PC-3 (cell line): ENCODE data around the gene CYS1. TPM values are rescaled to one million over a fixed set of nuclear protein-coding genes. Genes with fewer than 3 reads are reported as not detected.

Experiments
- ATAC-seq: fragments of 200-7000 bp; cut with Tn5 transposase; 2 replicates; pipeline ENCODE4 v1.9.1; 2020; ENCODE audit warnings: mild to moderate bottlenecking, moderate library complexity
- BruUV-seq: library from RNA; stranded (reverse); fragments of 400-500 nt; replicated peaks from 2 replicates; lab custom pipeline; 2021; lab: Mats Ljungman, UMichigan
- CTCF ChIA-PET: fragments of 300-600 bp; sonication (Branson Sonifier 250); formaldehyde crosslinking; loops from one replicate; lab custom pipeline; 2022; ENCODE audit warnings: antibody characterized with exemption; lab: Charles Lee
- POLR2A ChIA-PET: fragments of 300-600 bp; sonication (Branson Sonifier 250); formaldehyde crosslinking; loops from one replicate; lab custom pipeline; 2022; ENCODE audit warnings: antibody characterized with exemption; ENCODE audit not compliant: unreplicated experiment; lab: Charles Lee
- DNase-seq: peaks from one replicate; pipeline ENCODE4 v3.0.0-alpha.2; 2015
- H2AFZ ChIP-seq: fragments of 300-600 bp; sonication (generic); 2 replicates; pipeline ENCODE4 v1.6.0; 2016; ENCODE audit warnings: antibody characterized with exemption, low read length
- H3F3A ChIP-seq: fragments of 300-600 bp; sonication (generic); one replicate; pipeline ENCODE4 v1.6.0; 2017; ENCODE audit warnings: antibody characterized with exemption, low read length, control low read depth, mild to moderate bottlenecking; ENCODE audit not compliant: unreplicated experiment
- H3K27ac ChIP-seq: fragments of 300-600 bp; sonication (generic); 2 replicates; pipeline ENCODE4 v1.5.1; 2016; ENCODE audit warnings: mild to moderate bottlenecking, low read length
- H3K27me3 ChIP-seq: fragments of 300-600 bp; sonication (generic); 2 replicates; pipeline ENCODE4 v1.6.1; 2016; ENCODE audit warnings: low read length, mixed read lengths
- H3K36me3 ChIP-seq: fragments of 300-600 bp; sonication (generic); 2 replicates; pipeline ENCODE4 v1.6.1; 2016; ENCODE audit warnings: low read depth, mixed run types, low read length, mixed read lengths
- H3K4me1 ChIP-seq: fragments of 300-600 bp; sonication (generic); 2 replicates; pipeline ENCODE4 v1.5.1; 2016; ENCODE audit warnings: low read length; ENCODE audit not compliant: insufficient read depth
- H3K4me2 ChIP-seq: fragments of 300-600 bp; sonication (generic); 2 replicates; pipeline ENCODE4 v1.6.0; 2016; ENCODE audit warnings: low read length
- H3K4me3 ChIP-seq: fragments of 300-600 bp; sonication (generic); 2 replicates; pipeline ENCODE4 v1.5.1; 2016; ENCODE audit warnings: mild to moderate bottlenecking, low read length, mixed read lengths
- H3K79me2 ChIP-seq: fragments of 300-600 bp; sonication (generic); 2 replicates; pipeline ENCODE4 v1.6.1; 2017; ENCODE audit warnings: low read length, mixed read lengths
- H3K9ac ChIP-seq: fragments of 300-600 bp; sonication (generic); 2 replicates; pipeline ENCODE4 v1.6.0; 2016; ENCODE audit warnings: mild to moderate bottlenecking, low read length
- H3K9me2 ChIP-seq: fragments of 300-600 bp; sonication (generic); replicated peaks from 2 replicates; pipeline ENCODE4 v1.6.1; 2016; ENCODE audit warnings: mixed run types, low read length, mixed read lengths
- H3K9me3 ChIP-seq: fragments of 300-600 bp; sonication (generic); 2 replicates; pipeline ENCODE4 v1.6.1; 2016; ENCODE audit warnings: low read length, mixed read lengths
- H4K20me1 ChIP-seq: fragments of 300-600 bp; sonication (generic); 2 replicates; pipeline ENCODE4 v1.6.1; 2016; ENCODE audit warnings: low read length, mixed read lengths
- EZH2 ChIP-seq: fragments of 300-600 bp; sonication (generic); IDR thresholded peaks from one replicate; pipeline ENCODE4 v1.6.1; 2017; ENCODE audit warnings: antibody characterized with exemption, mild to moderate bottlenecking, low read length; ENCODE audit not compliant: unreplicated experiment
- EZH2phosphoT487 ChIP-seq: fragments of 300-600 bp; sonication (generic); IDR thresholded peaks from 2 replicates; pipeline ENCODE4 v1.6.1; 2018; ENCODE audit warnings: mild to moderate bottlenecking, antibody characterized with exemption, low read length, borderline replicate concordance
- intact Hi-C: fragments of 100-400 bp; cut with micrococcal nuclease; formaldehyde crosslinking; loops from 2 replicates; pipeline ENCODE4 v1.9.0; 2023
- total RNA-seq: library from RNA; depleted of rRNA; stranded (reverse); fragments of >200 nt; gene quantifications from 2 replicates; pipeline ENCODE4 v1.2.3, GENCODE V29; 2014
- TF ChIP-seq, protein P1 (sequence below): fragments of 300-600 bp; sonication (generic); conservative IDR thresholded peaks from 2 replicates; pipeline ENCODE4 v1.5.1; 2017; ENCODE audit warnings: antibody characterized with exemption, low read depth, mild to moderate bottlenecking, low read length

CYS1 gene
- total RNA-seq, 1 experiment from 2014 or later = 0.15 TPM

- Histone ChIP-seq H3K36me3 (peaks cover 10% of the 10 kb centered on the region), H2AFZ (no peak overlapping the region), H4K20me1 (no peaks in the 10 kb centered on the region), H3K4me1 (no peaks in the 10 kb centered on the region), H3K4me2 (no peak overlapping the region), H3K9me2 (no peaks in the 10 kb centered on the region), H3K79me2 (no peaks in the 10 kb centered on the region), H3K9ac (no peak overlapping the region), H3F3A (no peaks in the 10 kb centered on the region), H3K27ac (no peak overlapping the region), H3K27me3 (no peaks in the 10 kb centered on the region), H3K4me3 (no peak overlapping the region), H3K9me3 (no peaks in the 10 kb centered on the region)
- no TSS peak for BruUV-seq
- ChIA-PET POLR2A (interaction anchor here (0.6 kb wide), 1 partner anchor 1806 kb away, joined by 3 read pairs; no protein-coding TSS in a partner anchor), CTCF (interaction anchor here (0.6 to 1.1 kb wide), 2 partner anchors 186 to 287 kb away, joined by 3 read pairs; no protein-coding TSS in a partner anchor)
- TF ChIP-seq EZH2phosphoT487 (no peak), EZH2 (no peak)
- TF ChIP-seq, protein P1, sequence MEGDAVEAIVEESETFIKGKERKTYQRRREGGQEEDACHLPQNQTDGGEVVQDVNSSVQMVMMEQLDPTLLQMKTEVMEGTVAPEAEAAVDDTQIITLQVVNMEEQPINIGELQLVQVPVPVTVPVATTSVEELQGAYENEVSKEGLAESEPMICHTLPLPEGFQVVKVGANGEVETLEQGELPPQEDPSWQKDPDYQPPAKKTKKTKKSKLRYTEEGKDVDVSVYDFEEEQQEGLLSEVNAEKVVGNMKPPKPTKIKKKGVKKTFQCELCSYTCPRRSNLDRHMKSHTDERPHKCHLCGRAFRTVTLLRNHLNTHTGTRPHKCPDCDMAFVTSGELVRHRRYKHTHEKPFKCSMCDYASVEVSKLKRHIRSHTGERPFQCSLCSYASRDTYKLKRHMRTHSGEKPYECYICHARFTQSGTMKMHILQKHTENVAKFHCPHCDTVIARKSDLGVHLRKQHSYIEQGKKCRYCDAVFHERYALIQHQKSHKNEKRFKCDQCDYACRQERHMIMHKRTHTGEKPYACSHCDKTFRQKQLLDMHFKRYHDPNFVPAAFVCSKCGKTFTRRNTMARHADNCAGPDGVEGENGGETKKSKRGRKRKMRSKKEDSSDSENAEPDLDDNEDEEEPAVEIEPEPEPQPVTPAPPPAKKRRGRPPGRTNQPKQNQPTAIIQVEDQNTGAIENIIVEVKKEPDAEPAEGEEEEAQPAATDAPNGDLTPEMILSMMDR = no peak
- ATAC-seq (no peak; the same call in 1 of the 2 replicates), DNase-seq (no peak)
- intact Hi-C loops = no loop called here
Observed at GRCh38 chr2:10057231-10058107, 22.7 kb downstream of the CYS1 start.

- no peaks in the 10 kb centered on the region for H3K9me3 ChIP-seq
- H3K4me3 ChIP-seq = no peak overlapping the region
- H3K4me2 ChIP-seq = no peak overlapping the region
- no peaks in the 10 kb centered on the region for H3K4me1 ChIP-seq
- no peaks in the 10 kb centered on the region for H3F3A ChIP-seq
- H3K79me2 ChIP-seq = no peaks in the 10 kb centered on the region
- no peak overlapping the region for H3K27ac ChIP-seq
- no peak overlapping the region for H3K9ac ChIP-seq
- ChIA-PET CTCF (no interaction called here), POLR2A (interaction anchor here (0.6 kb wide), 1 partner anchor 1807 kb away, joined by 3 read pairs; no protein-coding TSS in a partner anchor)
- intact Hi-C loops = no loop called here
- no TSS peak for BruUV-seq
- DNase-seq (no peak), ATAC-seq (no peak)
- no peaks in the 10 kb centered on the region for H3K27me3 ChIP-seq
- H3K36me3 ChIP-seq = peaks cover 16% of the 10 kb centered on the region
- no peak for TF ChIP-seq EZH2phosphoT487
- TF ChIP-seq, protein P1 = no peak
- no peak for TF ChIP-seq EZH2
- no peaks in the 10 kb centered on the region for H4K20me1 ChIP-seq
- no peaks in the 10 kb centered on the region for H3K9me2 ChIP-seq
- H2AFZ ChIP-seq = no peak overlapping the region
Observed at GRCh38 chr2:10056439-10056838, 23.8 kb downstream of the CYS1 start.

- CTCF ChIA-PET = no interaction called here
- ATAC-seq (no peak), DNase-seq (no peak)
- H3K27me3 ChIP-seq = no peaks in the 10 kb centered on the region
- H4K20me1 ChIP-seq = no peaks in the 10 kb centered on the region
- no peak overlapping the region for H2AFZ ChIP-seq
- no peaks in the 10 kb centered on the region for H3K9me3 ChIP-seq
- H3K79me2 ChIP-seq = no peaks in the 10 kb centered on the region
- H3K36me3 ChIP-seq = peaks cover 16% of the 10 kb centered on the region
- no peak overlapping the region for H3K4me3 ChIP-seq
- BruUV-seq = no TSS peak
- intact Hi-C loops = no loop called here
- H3K27ac ChIP-seq = no peak overlapping the region
- H3K4me1 ChIP-seq = no peaks in the 10 kb centered on the region
- TF ChIP-seq EZH2phosphoT487 = no peak
- TF ChIP-seq EZH2 = no peak
- TF ChIP-seq, protein P1 = no peak
- H3F3A ChIP-seq = no peaks in the 10 kb centered on the region
- no peak overlapping the region for H3K9ac ChIP-seq
- no peak overlapping the region for H3K4me2 ChIP-seq
- POLR2A ChIA-PET = no interaction called here
- no peaks in the 10 kb centered on the region for H3K9me2 ChIP-seq
Observed at GRCh38 chr2:10054976-10055375, 25.2 kb downstream of the CYS1 start.
